CD14-positive monocyte (primary cell): ENCODE data around the gene CPNE9. TPM values are rescaled to one million over a fixed set of nuclear protein-coding genes. Genes with fewer than 3 reads are reported as not detected.

Experiments
- DNase-seq, 3 donors: peaks; one replicate each; pipeline ENCODE4 v3.0.0-alpha.2; 2011 to 2022
- H2AFZ ChIP-seq: 2 replicates; pipeline ENCODE4 v1.6.0; 2012; ENCODE audit warnings: mild to moderate bottlenecking, low read depth, low read length, inconsistent platforms; ENCODE audit not compliant: insufficient read depth, poor library complexity, severe bottlenecking
- H3K27ac ChIP-seq, 2 donors: 1 replicate in 1 of 2; 2 replicates in 1 of 2; pipeline ENCODE4 v1.5.1; 2012 to 2013; ENCODE audit warnings: low read length in 2 of 2, control low read depth in 1 of 2, inconsistent platforms in 1 of 2, low read depth in 1 of 2, mild to moderate bottlenecking in 1 of 2
- H3K27me3 ChIP-seq, 2 donors: one replicate each; pipeline versions ENCODE4 v1.6.0 to v1.6.1; 2011 to 2013; ENCODE audit warnings: low read length in 2 of 2; ENCODE audit not compliant: control insufficient read depth in 2 of 2, insufficient read depth in 2 of 2
- H3K36me3 ChIP-seq, 2 donors: replicated peaks in 1 of 2; 1 replicate in 1 of 2; 2 replicates in 1 of 2; pipeline versions ENCODE4 v1.5.1 to v1.6.1; 2012 to 2013; ENCODE audit warnings: low read length in 2 of 2, control low read depth in 1 of 2, inconsistent platforms in 1 of 2, mild to moderate bottlenecking in 1 of 2; ENCODE audit not compliant: insufficient read depth in 2 of 2, control insufficient read depth in 1 of 2
- H3K4me1 ChIP-seq, 2 donors: 1 replicate in 1 of 2; 2 replicates in 1 of 2; pipeline versions ENCODE4 v1.5.1 to v1.6.1; 2012 to 2013; ENCODE audit warnings: low read length in 2 of 2, control low read depth in 1 of 2, inconsistent platforms in 1 of 2, mild to moderate bottlenecking in 1 of 2, moderate library complexity in 1 of 2; ENCODE audit not compliant: insufficient read depth in 2 of 2, control insufficient read depth in 1 of 2
- H3K4me2 ChIP-seq: replicated peaks from 2 replicates; pipeline ENCODE3; 2012; ENCODE audit warnings: low read length, moderate library complexity, mild to moderate bottlenecking; ENCODE audit not compliant: poor library complexity, severe bottlenecking; ENCODE audit errors: extremely low read depth
- H3K4me3 ChIP-seq, 3 experiments: fragments of 200-600 bp in 1 of 3; sonication (generic) in 1 of 3; replicated peaks in 1 of 3; 1 replicate in 2 of 3; 2 replicates in 1 of 3; pipeline ENCODE4 v1.5.1; 2011 to 2013; ENCODE audit warnings: low read length in 3 of 3, mild to moderate bottlenecking in 3 of 3, control low read depth in 2 of 3, low read depth in 2 of 3, inconsistent platforms in 1 of 3, moderate library complexity in 1 of 3
- H3K79me2 ChIP-seq: 2 replicates; pipeline ENCODE4 v1.6.0; 2012; ENCODE audit warnings: mild to moderate bottlenecking, control low read depth, inconsistent platforms, low read length, moderate library complexity; ENCODE audit not compliant: insufficient read depth
- H3K9ac ChIP-seq: 2 replicates; pipeline ENCODE4 v1.6.0; 2017; ENCODE audit warnings: low read length, mild to moderate bottlenecking; ENCODE audit not compliant: insufficient read depth, poor library complexity, severe bottlenecking
- H3K9me3 ChIP-seq, 2 donors: replicated peaks in 1 of 2; 1 replicate in 1 of 2; 2 replicates in 1 of 2; pipeline versions ENCODE4 v1.5.1 to v1.6.1; 2012 to 2013; ENCODE audit warnings: low read length in 2 of 2, control low read depth in 1 of 2; ENCODE audit not compliant: control insufficient read depth in 1 of 2, insufficient read depth in 1 of 2
- H4K20me1 ChIP-seq: 2 replicates; pipeline ENCODE4 v1.6.0; 2012; ENCODE audit warnings: mild to moderate bottlenecking, low read length, control low read depth, moderate library complexity; ENCODE audit not compliant: insufficient read depth
- H3K27ac Mint-ChIP-seq, 7 donors: one replicate each; pipeline ENCODE4 v1.8.0; 2020; ENCODE audit warnings: mild to moderate bottlenecking in 7 of 7, mixed read lengths in 7 of 7, moderate library complexity in 6 of 7, inconsistent platforms in 2 of 7
- H3K27me3 Mint-ChIP-seq, 3 donors: one replicate each; pipeline ENCODE4 v1.8.0; 2021 to 2022; ENCODE audit warnings: low read depth in 3 of 3, mild to moderate bottlenecking in 3 of 3, mixed read lengths in 3 of 3, moderate library complexity in 3 of 3, inconsistent platforms in 1 of 3
- H3K36me3 Mint-ChIP-seq, 2 donors: one replicate each; pipeline ENCODE4 v1.8.0; 2020; ENCODE audit warnings: mixed read lengths in 2 of 2, inconsistent platforms in 1 of 2, mild to moderate bottlenecking in 1 of 2
- H3K4me1 Mint-ChIP-seq: one replicate; pipeline ENCODE4 v1.8.0; 2020; ENCODE audit warnings: mild to moderate bottlenecking, mixed read lengths
- H3K4me3 Mint-ChIP-seq, 2 donors: one replicate each; pipeline ENCODE4 v1.8.0; 2020; ENCODE audit warnings: mild to moderate bottlenecking in 2 of 2, mixed read lengths in 2 of 2, moderate library complexity in 1 of 2
- H3K9me3 Mint-ChIP-seq, 7 donors: one replicate each; pipeline ENCODE4 v1.8.0; 2020 to 2022; ENCODE audit warnings: mixed read lengths in 7 of 7, mild to moderate bottlenecking in 6 of 7, moderate library complexity in 6 of 7, inconsistent platforms in 2 of 7
- WGBS: methylation state at CpG from one replicate; pipeline ENCODE4 v1.1.5; 2013; ENCODE audit warnings: missing lambda C conversion rate; ENCODE audit not compliant: insufficient coverage; 5-methylcytosine and 5-hydroxymethylcytosine counted together
- intact Hi-C, 2 donors: fragments of 100-400 bp; cut with micrococcal nuclease; formaldehyde crosslinking; loops; one replicate each; pipeline versions ENCODE4 v1.15.0 to v1.15.1; 2023
- polyA plus RNA-seq, 3 donors: library from polyadenylated mRNA; depleted of rRNA in 1 of 3; unstranded in 2 of 3; stranded (reverse) in 1 of 3; fragments of 300-500 nt in 2 of 3; fragments of >200 nt in 1 of 3; fragmentation: Illumina TruSeq in 2 of 3; gene quantifications; 1 replicate in 2 of 3; 2 replicates in 1 of 3; pipeline ENCODE4 v1.2.3, GENCODE V29; 2012 to 2021
- TF ChIP-seq, protein P1 (sequence below): fragments of 200-600 bp; IDR thresholded peaks from one replicate; pipeline ENCODE4 v1.8.0; 2022; ENCODE audit warnings: antibody characterized with exemption, mild to moderate bottlenecking

Gene CPNE9
- polyA plus RNA-seq, 3 donors: 0.51 to 0.55 TPM; not detected in 1

- Histone ChIP-seq H3K36me3 (peaks cover 64 to 79% of the 10 kb centered on the region in 2 donors), H3K4me3 (no peak overlapping the region), H3K27me3 (no peaks in the 10 kb centered on the region), H3K27ac (no peak overlapping the region), H3K4me2 (no peak overlapping the region), H3K9me3 (no peaks in the 10 kb centered on the region), H4K20me1 (peaks cover 18% of the 10 kb centered on the region), H3K4me1 (peaks cover 23 to 28% of the 10 kb centered on the region in 2 donors), H3K9ac (no peak overlapping the region), H2AFZ (no peak overlapping the region), H3K79me2 (peaks cover 23% of the 10 kb centered on the region)
- intact Hi-C loops: loop anchor here in 1 of 2 donors (2.0 kb wide), 1 partner anchor 45 kb away; the partner anchor contains the start of genes ARPC4 and TADA3
- Mint-ChIP-seq H3K4me3 (no peak overlapping the region), H3K9me3 (no peaks in the 10 kb centered on the region), H3K36me3 (peaks cover 69 to 77% of the 10 kb centered on the region in 2 donors), H3K27me3 (peaks cover 0 to 2% (median 0%) of the 10 kb centered on the region in 3 donors), H3K27ac (peak overlapping the region in 1 of 7 donors; percentile 28), H3K4me1 (peaks cover 28% of the 10 kb centered on the region)
- DNase-seq: no peak
- TF ChIP-seq, protein P1, sequence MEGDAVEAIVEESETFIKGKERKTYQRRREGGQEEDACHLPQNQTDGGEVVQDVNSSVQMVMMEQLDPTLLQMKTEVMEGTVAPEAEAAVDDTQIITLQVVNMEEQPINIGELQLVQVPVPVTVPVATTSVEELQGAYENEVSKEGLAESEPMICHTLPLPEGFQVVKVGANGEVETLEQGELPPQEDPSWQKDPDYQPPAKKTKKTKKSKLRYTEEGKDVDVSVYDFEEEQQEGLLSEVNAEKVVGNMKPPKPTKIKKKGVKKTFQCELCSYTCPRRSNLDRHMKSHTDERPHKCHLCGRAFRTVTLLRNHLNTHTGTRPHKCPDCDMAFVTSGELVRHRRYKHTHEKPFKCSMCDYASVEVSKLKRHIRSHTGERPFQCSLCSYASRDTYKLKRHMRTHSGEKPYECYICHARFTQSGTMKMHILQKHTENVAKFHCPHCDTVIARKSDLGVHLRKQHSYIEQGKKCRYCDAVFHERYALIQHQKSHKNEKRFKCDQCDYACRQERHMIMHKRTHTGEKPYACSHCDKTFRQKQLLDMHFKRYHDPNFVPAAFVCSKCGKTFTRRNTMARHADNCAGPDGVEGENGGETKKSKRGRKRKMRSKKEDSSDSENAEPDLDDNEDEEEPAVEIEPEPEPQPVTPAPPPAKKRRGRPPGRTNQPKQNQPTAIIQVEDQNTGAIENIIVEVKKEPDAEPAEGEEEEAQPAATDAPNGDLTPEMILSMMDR: no peak
- WGBS: 100% methylated on average over 2 of the region's 2 CpGs
These were observed 44.4 kb downstream of the CPNE9 start for GRCh38 chr3:9748031-9748430.

DNA sequence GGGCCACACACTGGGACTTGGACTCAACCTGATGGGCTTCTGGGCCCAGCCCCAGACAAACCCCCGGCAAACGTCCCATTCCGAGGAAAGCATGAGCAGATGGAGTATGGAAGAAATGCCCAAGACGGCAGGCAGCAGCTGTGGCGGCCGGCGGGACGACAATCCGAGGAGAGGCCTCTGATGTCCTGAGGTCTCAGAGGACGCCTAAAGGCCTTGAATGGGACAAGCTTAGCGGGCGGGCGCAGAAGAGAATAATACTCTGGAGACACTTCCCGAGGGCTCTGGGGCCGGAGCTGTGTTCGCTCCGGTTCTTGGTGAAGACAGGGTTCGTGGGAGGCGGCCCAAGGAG lies 45.6 kb downstream of the CPNE9 start:
- Histone ChIP-seq H3K4me1 (peaks cover 23 to 29% of the 10 kb centered on the region in 2 donors), H3K4me2 (peak overlapping the region; percentile 93), H3K36me3 (peaks cover 55 to 70% of the 10 kb centered on the region in 2 donors), H2AFZ (peak overlapping the region; percentile 85), H3K9me3 (no peaks in the 10 kb centered on the region), H3K4me3 (peak overlapping the region; percentile 57 to 92 (median 80)), H3K79me2 (peaks cover 23% of the 10 kb centered on the region), H4K20me1 (peaks cover 18% of the 10 kb centered on the region), H3K27ac (peak overlapping the region; percentile 84 to 89), H3K9ac (peak overlapping the region; percentile 58), H3K27me3 (no peaks in the 10 kb centered on the region)
- Mint-ChIP-seq H3K4me3 (peak overlapping the region; percentile 90 to 98), H3K27me3 (peaks cover 0 to 2% (median 0%) of the 10 kb centered on the region in 3 donors), H3K27ac (peak overlapping the region; percentile 95 to 99 (median 96)), H3K9me3 (no peaks in the 10 kb centered on the region), H3K4me1 (peaks cover 30% of the 10 kb centered on the region), H3K36me3 (peaks cover 60 to 77% of the 10 kb centered on the region in 2 donors)
- TF ChIP-seq, protein P1: no peak
- no peak for DNase-seq
- 16% methylated on average over 19 of the region's 19 CpGs for WGBS
- intact Hi-C loops: loop anchor here in 1 of 2 donors (2.0 kb wide), 1 partner anchor 44 kb away; the partner anchor contains the start of genes ARPC4 and TADA3
